CD1c-positive myeloid dendritic cell (primary cell): ENCODE data around the gene PURA.

Source experiments
- DNase-seq: peaks from one replicate; pipeline ENCODE4 v3.0.0-alpha.2; 2016; ENCODE audit errors: extremely low spot score

The PURA gene

DNA sequence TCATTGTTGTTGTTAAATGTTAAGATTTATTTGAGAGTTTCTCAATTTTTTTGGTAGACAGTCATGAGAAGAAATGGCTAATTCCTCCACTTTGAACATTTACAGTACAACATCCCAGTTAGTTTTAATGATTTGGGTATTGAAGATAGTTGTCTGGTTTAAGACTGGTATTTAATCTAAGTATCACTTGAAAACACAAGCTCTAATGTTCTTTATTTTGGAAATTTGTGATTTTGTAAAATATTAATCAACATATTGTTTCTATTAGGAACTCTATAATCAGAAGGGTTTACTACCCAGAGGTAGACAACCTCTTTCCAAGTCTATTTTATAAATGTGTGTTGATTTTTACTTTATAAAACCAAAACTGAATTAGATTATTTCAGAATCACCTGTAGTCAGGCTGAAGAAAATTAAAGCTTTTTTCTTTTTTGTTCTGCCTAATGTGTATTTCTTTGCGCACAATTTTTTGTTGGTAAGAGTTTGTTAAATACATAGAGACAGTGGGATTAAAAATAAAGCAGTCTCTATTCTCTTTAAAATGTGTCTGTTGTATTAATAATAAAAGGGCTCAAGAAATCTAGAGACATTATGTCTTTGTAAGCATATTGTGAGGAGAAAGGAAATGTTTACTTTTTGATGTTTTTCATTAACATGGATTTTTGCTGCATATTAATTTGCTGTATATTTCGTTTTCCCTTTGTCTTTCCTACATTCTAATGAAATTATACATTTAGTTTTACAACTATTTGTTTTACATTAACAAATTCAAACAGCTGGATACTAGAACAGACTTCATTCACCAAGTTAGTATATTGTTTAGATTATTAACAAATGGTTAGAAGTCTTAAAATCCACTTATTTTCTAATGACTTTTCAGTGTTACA, 3.9 kb upstream of the PURA start:
- no peak for DNase-seq

DNA sequence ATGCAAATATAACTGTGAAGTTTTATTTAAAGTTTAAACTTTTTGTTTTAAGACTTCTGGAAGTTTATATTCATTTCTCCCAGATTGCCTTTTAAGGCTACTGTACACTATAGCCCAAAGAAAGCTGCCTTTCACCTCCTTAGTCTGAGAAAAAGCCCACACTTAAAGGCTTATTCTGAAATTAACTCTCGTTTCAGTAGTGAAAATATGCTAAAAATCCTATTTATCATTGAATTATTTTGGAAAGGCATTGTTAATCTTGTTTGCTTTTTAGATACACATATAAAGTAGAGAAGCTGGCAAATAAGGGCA, 3.3 kb upstream of the PURA start:
- DNase-seq = no peak

DNA sequence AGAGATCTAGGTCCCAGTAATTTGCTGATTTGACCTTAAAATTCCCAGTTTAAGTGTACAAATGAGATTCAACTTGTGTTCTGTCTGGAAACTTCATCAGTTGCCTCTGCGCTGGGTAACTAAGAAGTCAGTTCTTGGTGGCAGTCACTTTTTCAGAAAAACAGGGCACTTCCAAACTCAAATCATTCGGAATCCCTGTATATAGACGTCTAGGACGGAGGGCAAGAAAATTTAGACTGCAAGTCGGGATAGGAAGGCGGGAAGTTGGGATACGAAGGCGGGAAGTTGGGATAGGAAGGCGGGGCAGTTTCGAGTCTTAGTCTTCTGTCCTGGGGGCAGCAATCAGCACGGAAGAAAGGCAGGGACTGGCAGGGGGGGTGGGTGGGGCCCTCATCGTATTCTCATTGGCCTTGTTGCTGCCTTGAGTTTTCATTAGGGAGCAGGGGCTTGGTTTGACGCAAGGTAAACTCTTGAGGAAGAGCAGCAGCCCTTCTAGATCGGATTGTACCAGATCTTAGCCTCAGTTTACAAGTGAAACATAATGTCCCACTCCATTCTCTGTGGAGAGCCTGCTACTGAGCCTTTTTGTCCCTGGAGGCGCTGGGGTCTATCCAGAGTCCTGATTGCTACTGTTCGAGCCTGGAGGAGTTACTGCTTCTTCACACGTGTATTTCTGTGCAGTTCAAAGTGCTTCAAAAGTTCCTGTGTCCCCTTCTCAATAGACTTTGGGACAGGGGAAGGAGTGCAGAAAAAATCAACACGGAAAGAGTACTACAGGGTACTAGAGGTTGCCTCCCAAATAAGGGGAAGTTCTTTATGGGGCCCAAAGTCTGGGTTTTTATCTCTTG, 2.7 kb upstream of the PURA start:
- no peak for DNase-seq

DNA sequence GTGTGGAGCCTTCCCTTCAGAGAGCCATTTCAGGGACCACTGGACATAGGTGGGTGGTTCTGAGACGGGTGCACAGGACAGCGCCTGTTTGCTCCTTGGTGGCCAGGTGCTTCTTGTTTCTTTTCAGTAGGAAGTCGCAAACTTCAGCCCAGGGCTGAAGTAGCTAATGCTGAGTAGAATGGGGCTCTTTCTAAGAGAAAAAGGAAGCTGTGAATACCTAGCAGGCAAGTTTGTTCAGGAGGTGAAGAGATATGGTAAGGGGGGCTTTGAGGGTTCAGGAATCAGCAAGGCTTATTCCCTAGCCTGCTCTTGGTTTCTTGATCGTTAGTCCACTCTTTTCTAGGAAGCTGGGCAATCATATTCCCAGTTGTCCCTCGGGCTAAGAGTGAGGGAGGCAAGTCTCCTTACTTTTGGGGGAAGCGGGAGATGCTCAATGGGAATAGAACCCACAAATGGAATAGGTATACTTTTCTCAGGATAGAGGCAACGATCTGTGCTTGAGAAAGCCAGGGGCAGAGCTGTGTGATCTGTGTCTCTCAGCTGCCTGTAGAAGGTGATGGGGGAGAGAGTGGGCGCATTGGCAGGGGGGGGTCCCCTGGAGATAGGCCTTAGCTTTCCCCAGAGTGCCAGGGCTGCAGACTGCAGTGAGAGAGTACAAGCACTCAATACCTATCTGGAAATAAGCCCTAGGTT, 1.9 kb upstream of the PURA start:
- DNase-seq = peak; percentile 30

DNA sequence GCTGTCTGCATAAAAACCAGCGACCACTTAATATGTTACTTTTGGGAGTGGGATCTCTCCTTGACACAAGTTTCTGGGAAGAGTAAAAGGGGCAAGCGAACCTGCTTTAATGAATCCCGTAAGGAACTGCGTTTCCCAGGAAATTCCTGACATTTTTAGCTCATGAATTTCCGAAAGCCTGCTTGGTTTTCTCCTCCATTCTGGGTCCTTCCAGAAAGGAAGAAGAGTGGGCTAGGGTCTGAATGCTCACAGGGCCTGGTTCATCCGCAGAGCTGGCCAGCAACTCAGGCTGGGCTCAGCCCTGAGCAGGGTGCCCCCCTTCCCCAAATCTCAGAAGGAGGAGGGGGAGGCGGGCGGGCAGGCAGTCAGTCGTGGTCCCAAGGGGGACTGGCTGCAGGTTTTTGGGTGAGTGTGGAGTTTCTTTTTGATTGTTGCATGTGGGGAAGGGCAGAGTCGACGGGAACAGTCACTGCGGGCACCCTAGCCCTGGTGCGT, 1.2 kb upstream of the PURA start:
- DNase-seq = no peak

DNA sequence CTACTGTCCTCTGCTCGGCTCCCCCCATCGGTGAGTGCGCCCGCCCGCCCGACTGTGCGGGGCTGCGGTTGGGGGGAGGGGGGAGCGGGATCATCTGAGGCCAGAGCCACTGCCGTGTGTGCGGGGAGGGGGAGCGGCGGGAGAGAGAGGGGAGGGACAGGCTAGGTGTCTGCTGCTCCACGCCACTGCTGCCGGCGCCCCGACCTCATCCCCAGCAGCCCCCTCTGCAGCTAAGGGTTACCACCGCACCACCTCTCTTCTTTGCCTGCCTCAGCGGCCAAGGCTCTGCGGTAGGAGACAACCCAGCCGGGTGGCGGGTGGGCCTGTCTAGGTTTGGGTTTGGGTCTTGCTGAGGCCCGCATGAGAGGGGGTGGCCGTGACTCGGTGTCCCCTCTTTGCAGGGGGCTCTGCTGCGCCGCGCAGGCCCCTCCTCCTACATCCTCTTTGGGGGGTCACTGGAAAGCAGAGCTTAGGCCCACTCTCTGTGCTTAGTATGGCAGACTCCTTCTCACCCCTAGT, 670 bp upstream of the PURA start:
- DNase-seq = no peak

DNA sequence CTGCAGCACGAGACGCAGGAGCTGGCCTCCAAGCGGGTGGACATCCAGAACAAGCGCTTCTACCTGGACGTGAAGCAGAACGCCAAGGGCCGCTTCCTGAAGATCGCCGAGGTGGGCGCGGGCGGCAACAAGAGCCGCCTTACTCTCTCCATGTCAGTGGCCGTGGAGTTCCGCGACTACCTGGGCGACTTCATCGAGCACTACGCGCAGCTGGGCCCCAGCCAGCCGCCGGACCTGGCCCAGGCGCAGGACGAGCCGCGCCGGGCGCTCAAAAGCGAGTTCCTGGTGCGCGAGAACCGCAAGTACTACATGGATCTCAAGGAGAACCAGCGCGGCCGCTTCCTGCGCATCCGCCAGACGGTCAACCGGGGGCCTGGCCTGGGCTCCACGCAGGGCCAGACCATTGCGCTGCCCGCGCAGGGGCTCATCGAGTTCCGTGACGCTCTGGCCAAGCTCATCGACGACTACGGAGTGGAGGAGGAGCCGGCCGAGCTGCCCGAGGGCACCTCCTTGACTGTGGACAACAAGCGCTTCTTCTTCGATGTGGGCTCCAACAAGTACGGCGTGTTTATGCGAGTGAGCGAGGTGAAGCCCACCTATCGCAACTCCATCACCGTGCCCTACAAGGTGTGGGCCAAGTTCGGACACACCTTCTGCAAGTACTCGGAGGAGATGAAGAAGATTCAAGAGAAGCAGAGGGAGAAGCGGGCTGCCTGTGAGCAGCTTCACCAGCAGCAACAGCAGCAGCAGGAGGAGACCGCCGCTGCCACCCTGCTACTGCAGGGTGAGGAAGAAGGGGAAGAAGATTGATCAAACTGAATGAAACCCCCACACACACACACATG, 654 bp downstream of the PURA start:
- DNase-seq = peak; percentile 81

DNA sequence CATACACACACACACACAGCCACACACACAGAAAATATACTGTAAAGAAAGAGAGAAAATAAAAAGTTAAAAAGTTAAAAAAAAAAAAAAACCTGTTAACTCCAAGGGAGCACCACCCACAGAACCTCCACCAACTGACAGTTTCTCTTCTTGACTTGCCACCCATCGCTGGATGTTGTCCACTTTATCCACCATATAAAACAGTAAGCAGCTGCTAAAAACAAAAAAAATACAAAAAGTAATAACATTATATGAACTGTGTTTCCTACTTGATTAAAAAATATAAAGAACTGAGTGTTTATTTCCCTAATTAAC, 1.2 kb downstream of the PURA start:
- no peak for DNase-seq

DNA sequence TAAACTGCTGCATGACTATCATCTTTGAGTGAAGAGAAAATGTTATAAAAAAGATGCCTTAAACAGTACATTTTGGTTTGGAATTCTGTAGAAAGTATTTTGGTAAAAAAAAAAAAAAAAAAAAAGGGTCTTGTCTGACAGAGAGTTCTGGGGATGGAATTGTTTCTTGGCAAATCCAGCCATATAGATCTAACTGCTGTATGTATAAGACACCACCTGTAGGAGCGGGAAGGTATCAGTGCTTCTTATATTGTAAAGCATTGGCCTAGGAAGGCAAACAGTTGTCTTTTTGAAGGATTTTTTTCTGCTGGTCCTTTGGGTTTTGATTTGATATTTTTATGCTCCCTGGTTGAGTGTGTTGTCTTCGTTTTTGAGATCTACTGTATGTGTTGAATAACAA, 2.8 kb downstream of the PURA start:
- no peak for DNase-seq

DNA sequence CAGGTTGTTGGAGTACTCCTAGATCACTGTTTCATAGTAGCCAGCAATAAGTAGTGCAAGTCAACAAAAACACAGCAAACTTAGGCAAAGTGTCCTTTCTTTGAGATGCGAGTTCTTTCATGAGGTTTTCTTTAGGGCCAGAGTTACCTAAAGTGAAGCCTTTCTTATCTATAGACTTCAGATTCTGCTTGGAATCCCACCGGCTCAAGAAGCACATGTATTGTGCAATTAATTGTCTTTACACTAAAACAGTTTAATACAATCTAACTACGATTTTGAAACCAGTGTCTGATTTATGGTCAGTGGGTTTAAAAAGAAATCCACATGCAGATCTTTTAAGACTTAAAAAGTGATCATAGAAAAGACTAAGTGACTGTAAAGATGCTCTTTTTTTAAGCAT, 3.6 kb downstream of the PURA start:
- no peak for DNase-seq

DNA sequence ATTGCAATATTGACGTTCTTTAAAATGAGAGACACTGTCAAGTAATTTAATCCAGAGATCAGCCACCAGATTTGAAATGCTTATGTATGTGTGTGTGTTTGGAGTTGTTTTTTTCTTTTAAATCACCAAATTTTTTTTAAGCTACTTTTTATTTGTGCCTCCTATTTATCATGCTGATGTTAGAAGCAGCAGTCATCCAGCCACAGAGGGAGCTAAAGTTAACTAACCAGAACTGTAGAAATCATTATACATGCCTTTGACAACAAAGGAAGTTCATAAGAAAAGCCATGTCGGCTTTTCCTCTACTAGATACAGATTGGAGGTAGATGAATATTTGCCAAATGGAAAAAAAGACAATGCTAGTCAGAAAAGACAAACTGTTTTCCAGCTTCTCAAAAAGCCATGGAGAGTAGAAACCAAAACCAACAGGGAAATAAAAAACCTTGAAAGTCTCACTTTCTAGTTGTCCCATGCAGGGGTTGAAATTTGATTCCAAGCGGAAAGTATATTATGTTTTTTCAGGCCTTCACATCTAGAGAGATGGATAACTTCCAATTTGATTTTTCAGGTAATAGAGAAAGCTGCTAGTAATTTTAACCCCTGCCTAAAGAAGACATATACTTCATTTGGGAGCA, 4.5 kb downstream of the PURA start:
- DNase-seq = no peak

DNA sequence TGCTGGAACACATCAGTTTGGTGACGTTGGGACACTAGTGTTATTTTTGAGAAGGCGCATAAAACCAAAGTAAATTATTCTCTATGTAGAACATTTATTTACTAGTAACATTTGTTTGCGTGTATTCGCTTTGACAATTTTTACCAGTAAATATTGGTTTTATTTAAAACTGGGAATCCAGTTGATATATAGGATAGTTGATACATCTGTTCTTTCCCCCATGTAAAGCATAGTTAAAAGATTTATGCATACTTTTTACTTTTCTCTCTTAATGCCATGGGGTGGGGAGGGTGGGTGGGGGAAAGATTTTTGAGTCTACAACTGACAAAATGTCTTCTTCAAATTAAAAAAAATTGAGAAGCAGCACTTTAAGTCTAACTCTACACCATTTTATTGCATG, 11.7 kb downstream of the PURA start, which contains the start of gene IGIP:
Gene IGIP, plus strand, starts transcription at position 301 of the 400 bp plus-strand sequence. CDS start 2,540 bp downstream, outside the sequence.
- DNase-seq = no peak

DNA sequence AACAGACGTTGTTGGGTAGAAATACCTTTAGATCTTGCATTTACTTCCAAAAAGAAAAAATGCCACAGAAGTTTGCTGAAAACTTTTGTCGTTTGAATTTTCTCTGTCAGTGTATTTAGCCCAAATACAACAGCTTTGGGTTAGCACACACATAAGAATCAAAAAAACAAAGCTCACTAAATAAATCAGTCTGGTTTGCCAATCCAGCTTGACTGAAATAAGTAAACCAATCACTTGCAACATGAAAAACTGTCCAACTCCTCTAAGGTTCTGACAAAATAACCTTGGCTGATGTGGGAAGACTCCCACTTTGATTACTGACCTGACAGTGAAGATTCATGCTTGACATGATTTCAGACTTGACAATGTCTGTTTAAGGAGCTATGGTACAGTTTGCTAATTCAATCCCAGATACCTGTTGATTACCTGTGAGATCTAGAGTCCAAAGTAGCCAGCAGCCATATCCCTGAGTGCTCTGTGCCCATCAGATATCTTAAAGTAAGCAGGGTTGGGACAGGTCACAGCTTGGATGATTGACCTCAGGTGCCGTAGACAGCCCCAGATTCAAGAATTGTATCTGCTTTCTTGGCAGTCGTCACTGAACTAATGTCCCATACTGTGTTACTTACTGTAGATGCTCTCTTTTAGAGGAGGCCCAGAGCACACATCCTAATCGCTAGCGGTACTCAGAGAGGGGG, 12.6 kb downstream of the PURA start:
- no peak for DNase-seq

DNA sequence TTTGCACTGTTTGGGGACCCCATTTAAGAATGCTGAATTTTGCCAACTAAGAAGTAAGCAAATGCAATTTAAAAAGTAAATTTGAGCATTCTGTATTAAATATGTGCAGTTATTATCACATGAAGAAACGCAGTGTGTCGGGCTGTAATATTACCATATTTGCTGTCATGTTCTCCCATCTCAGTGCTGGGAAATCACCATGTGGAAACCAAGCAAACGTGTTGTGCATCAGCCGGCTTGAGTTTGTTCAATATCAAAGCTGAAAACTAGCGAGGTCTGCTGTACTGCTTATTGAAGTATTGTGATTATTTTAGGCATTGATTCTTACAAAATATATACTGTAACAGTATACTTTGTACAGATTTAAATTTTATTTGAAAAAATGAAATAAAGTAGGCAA, 14.5 kb downstream of the PURA start:
- no peak for DNase-seq

DNA sequence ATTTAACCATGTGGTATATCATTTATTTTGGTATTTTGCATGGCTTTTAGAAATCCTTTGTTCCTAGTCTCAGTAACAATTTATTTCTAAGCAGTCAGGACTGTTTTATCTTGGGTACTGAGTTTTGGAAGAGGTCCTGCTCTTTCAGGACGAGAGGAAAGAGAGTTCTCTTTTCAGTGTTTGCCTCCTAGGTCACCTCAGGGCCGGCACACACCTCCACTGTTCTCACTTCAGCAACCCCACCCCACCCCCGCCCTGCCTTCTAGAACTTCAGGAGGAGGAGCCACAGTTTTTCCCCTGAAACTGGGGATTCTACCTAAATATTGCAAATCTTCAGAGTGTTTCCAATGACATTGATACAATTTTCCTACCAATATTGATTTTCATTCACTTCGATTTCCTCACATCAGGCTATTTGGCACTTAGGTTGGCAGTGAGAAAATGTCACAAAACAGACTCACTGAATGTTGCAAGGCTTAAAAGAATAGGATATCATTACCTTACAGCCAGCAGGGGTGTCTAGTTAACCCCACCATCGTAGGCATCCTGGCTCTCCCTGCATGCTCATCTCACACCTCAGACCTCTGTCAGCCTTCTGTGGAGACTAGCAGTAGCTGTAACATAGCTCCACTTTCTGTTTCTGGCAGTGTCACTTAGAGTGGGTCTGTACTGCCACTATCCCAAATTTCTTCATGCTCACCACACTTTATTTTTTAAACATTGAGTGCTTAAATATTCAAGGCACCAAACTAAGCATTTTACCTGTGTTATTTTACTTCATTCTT, 17.2 kb downstream of the PURA start:
- DNase-seq = no peak

DNA sequence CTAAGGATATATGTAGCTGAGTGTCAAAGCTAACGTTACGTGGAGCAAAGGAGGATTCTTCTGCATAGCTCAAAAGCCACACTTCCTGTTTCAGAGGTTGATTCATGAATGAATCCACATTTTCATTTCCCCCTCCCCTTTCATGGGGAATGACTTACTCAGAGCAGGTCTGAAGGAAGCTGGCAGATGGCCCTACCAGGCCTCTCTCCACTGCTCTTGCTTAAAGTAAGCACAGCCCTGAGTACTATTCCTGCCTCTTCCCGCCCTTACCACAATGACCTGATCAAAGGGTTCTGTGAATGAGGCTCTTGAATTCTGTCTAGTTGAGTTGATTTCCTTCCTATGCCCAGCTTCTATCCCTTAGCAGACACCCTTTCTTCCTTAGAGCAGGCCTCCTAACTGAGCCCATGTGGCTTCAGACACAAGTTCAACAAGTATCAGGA, 18.1 kb downstream of the PURA start:
- peak; percentile 84 for DNase-seq

DNA sequence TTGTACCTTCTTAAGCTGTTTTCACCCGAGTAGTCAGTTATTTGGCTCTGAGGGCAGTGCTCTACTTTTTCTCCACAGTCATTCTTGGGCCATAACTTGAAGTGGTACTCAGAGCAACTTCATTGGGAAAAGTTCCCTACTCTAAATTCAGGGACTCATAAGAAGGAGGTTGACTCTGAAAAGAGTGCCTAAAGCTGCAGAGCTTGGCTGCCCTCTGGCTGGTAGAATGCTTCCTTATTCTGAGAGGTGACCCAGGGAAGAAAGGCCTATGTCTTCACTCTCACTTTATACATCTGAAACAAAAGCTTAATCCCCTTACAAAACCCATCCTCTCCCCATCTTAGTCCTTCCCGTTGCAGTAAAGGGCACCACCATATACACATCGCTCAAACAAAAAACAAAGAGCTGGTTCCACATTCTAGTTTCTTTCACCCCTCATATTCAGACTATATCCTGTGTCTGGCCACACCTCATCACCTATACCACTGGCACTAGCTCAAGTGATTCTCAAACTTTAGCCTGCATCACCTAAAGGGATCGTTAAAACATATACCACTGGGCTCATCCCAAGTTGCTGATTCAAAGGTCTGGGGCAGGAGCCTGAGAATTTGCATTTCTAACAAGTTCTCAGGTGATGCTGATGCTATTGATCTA, 19.7 kb downstream of the PURA start:
- DNase-seq = peak; percentile 18

DNA sequence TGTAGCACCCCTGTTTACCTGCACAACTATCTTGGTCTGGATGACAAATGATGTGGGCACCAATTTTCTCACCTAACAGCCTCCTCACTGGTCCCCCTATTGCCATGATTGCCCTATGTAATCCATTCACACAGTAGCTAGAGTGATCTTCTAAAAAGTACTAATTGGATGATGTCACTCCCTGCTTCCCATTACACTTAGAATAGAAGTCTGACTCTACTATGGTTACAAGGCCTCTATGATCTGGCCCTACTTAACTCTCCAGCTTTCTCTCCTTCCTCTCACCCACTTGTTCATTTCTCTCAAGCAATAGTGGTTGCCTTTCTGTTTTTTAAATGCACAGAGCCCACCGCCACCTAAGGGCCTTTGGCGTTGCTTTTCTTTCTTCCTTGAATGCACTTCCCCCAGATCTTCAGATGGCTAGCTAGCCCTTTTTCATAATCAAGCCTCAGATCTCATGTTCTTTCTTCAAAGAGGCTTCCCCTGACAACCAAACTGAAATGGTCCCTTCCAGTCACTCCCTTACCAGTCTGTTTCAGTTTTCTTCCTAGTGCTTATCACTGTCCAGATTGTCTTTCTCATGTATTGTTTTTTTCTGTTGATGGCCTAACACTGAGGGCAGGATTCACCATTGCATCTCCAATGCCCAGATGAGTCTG, 20.5 kb downstream of the PURA start:
- DNase-seq = no peak
